Epithelial cell of esophagus (primary cell): Measurements from ENCODE around the gene KCNAB2.

Experiments used
- DNase-seq: peaks from one replicate; pipeline ENCODE4 v3.0.0; 2010; ENCODE audit warnings: low read depth
- H3K4me3 ChIP-seq: 2 replicates; pipeline ENCODE4 v1.5.1; 2011; ENCODE audit warnings: mild to moderate bottlenecking, low read length, control low read depth
- CTCF ChIP-seq: IDR thresholded peaks from 2 replicates; pipeline ENCODE4 v1.5.1; 2011; ENCODE audit warnings: low read depth, mild to moderate bottlenecking, low read length, control low read depth, inconsistent platforms; ENCODE audit not compliant: insufficient read depth; ENCODE audit errors: missing control alignments

KCNAB2 gene

GRCh38 chr1:6108476-6108875, 62.8 kb downstream of the KCNAB2 start:
- no peak overlapping the region for H3K4me3 ChIP-seq
- TF ChIP-seq CTCF, result no peak
- no peak for DNase-seq

GRCh38 chr1:6108937-6109614, 63.4 kb downstream of the KCNAB2 start:
- DNase-seq, result peak; percentile 75
- no peak overlapping the region for H3K4me3 ChIP-seq
- TF ChIP-seq CTCF, result peak; percentile 81

GRCh38 chr1:6109688-6110087, 64.0 kb downstream of the KCNAB2 start:
- no peak for TF ChIP-seq CTCF
- no peak for DNase-seq
- no peak overlapping the region for H3K4me3 ChIP-seq

- no peak overlapping the region for H3K4me3 ChIP-seq
- DNase-seq, result no peak
- TF ChIP-seq CTCF, result no peak
Measured at GRCh38 chr1:6110326-6110725, 64.6 kb downstream of the KCNAB2 start.

GRCh38 chr1:6111571-6111970, 65.9 kb downstream of the KCNAB2 start:
- peak; percentile 14 for DNase-seq
- no peak overlapping the region for H3K4me3 ChIP-seq
- no peak for TF ChIP-seq CTCF

GRCh38 chr1:6111991-6112689, 66.5 kb downstream of the KCNAB2 start:
- TF ChIP-seq CTCF, result no peak
- H3K4me3 ChIP-seq, result no peak overlapping the region
- DNase-seq, result no peak

GRCh38 chr1:6112690-6113005, 67.0 kb downstream of the KCNAB2 start:
- H3K4me3 ChIP-seq, result no peak overlapping the region
- TF ChIP-seq CTCF, result no peak
- no peak for DNase-seq
